Loucy (cell line): Measurements from ENCODE around the gene SKAP2.

Experiments used
- H2AFZ ChIP-seq: fragments of 200-600 bp; sonication (generic); 2 replicates; pipeline ENCODE4 v1.6.0; 2016; ENCODE audit warnings: antibody characterized with exemption, mild to moderate bottlenecking, low read length, moderate library complexity
- H3F3A ChIP-seq: fragments of 200-600 bp; 2 replicates; pipeline ENCODE4 v1.6.0; 2016; ENCODE audit warnings: antibody characterized with exemption, low read depth, mild to moderate bottlenecking
- H3K27me3 ChIP-seq: fragments of 200-600 bp; sonication (generic); 2 replicates; pipeline ENCODE4 v1.6.1; 2014; ENCODE audit warnings: low read length, mild to moderate bottlenecking; ENCODE audit not compliant: insufficient read depth, poor library complexity, severe bottlenecking
- H3K36me3 ChIP-seq: fragments of 200-600 bp; sonication (generic); 2 replicates; pipeline ENCODE4 v1.6.1; 2016; ENCODE audit warnings: low read length; ENCODE audit not compliant: insufficient read depth
- H3K4me1 ChIP-seq: fragments of 200-600 bp; sonication (generic); 2 replicates; pipeline ENCODE4 v1.5.1; 2014; ENCODE audit warnings: low read length, mild to moderate bottlenecking; ENCODE audit not compliant: insufficient read depth, poor library complexity, severe bottlenecking
- H3K4me2 ChIP-seq: fragments of 200-600 bp; sonication (generic); 2 replicates; pipeline ENCODE4 v1.6.0; 2014; ENCODE audit warnings: antibody characterized with exemption, low read length, low read depth, mild to moderate bottlenecking; ENCODE audit not compliant: poor library complexity, severe bottlenecking
- H3K4me3 ChIP-seq: fragments of 200-600 bp; sonication (generic); 2 replicates; pipeline ENCODE4 v1.5.1; 2014; ENCODE audit warnings: low read length, mild to moderate bottlenecking, mixed read lengths; ENCODE audit not compliant: poor library complexity, severe bottlenecking
- H3K79me2 ChIP-seq: fragments of 200-600 bp; sonication (generic); 2 replicates; pipeline ENCODE4 v1.6.1; 2014; ENCODE audit warnings: low read length; ENCODE audit not compliant: insufficient read depth
- H3K9ac ChIP-seq: fragments of 200-600 bp; sonication (generic); 2 replicates; pipeline ENCODE4 v1.6.0; 2014; ENCODE audit warnings: mild to moderate bottlenecking, low read depth, low read length, moderate library complexity; ENCODE audit not compliant: poor library complexity, severe bottlenecking
- H3K9me2 ChIP-seq: fragments of 200-600 bp; sonication (generic); replicated peaks from 2 replicates; pipeline ENCODE4 v1.6.1; 2016; ENCODE audit warnings: low read depth, low read length, mixed read lengths
- H3K9me3 ChIP-seq: fragments of 200-600 bp; sonication (generic); 2 replicates; pipeline ENCODE4 v1.6.1; 2014; ENCODE audit warnings: mild to moderate bottlenecking, antibody characterized with exemption, low read length, low read depth; ENCODE audit not compliant: insufficient read depth
- H4K20me1 ChIP-seq: fragments of 200-600 bp; sonication (generic); 2 replicates; pipeline ENCODE4 v1.6.0; 2014; ENCODE audit warnings: antibody characterized with exemption, low read length, mild to moderate bottlenecking; ENCODE audit not compliant: insufficient read depth, poor library complexity, severe bottlenecking
- CTCF ChIP-seq: fragments of 200-600 bp; sonication (generic); conservative IDR thresholded peaks from 2 replicates; pipeline ENCODE4 v1.5.1; 2014; ENCODE audit warnings: mild to moderate bottlenecking, antibody characterized with exemption, low read length
- EZH2phosphoT487 ChIP-seq: fragments of 200-600 bp; IDR thresholded peaks from 2 replicates; pipeline ENCODE4 v1.6.1; 2018; ENCODE audit warnings: antibody characterized with exemption, mild to moderate bottlenecking, moderate library complexity, borderline replicate concordance

The SKAP2 gene

GRCh38 chr7:26709210-26709990 is 155.0 kb downstream of the SKAP2 start:
- no peak overlapping the region for H3K4me3 ChIP-seq

GRCh38 chr7:26705567-26705966 is 158.8 kb downstream of the SKAP2 start:
- H3K4me3 ChIP-seq, result no peak overlapping the region
- no peaks in the 10 kb centered on the region for H3K9me2 ChIP-seq
- no peaks in the 10 kb centered on the region for H3K9me3 ChIP-seq
- no peaks in the 10 kb centered on the region for H3K79me2 ChIP-seq
- H4K20me1 ChIP-seq, result no peaks in the 10 kb centered on the region
- H3K4me2 ChIP-seq, result no peak overlapping the region
- H3K4me1 ChIP-seq, result no peaks in the 10 kb centered on the region
- no peaks in the 10 kb centered on the region for H3F3A ChIP-seq
- no peak overlapping the region for H2AFZ ChIP-seq
- TF ChIP-seq EZH2phosphoT487, result no peak
- TF ChIP-seq CTCF, result no peak
- no peak overlapping the region for H3K9ac ChIP-seq
- H3K27me3 ChIP-seq, result no peaks in the 10 kb centered on the region
- no peaks in the 10 kb centered on the region for H3K36me3 ChIP-seq

More at GRCh38 chr7:26709210-26709990, 155.0 kb downstream of the SKAP2 start:
- H3K79me2 ChIP-seq, result no peaks in the 10 kb centered on the region
- no peaks in the 10 kb centered on the region for H3F3A ChIP-seq
- no peak overlapping the region for H3K4me2 ChIP-seq
- H3K27me3 ChIP-seq, result no peaks in the 10 kb centered on the region
- no peaks in the 10 kb centered on the region for H3K36me3 ChIP-seq
- TF ChIP-seq EZH2phosphoT487, result no peak
- TF ChIP-seq CTCF, result no peak
- H3K9ac ChIP-seq, result no peak overlapping the region
- no peak overlapping the region for H2AFZ ChIP-seq
- no peaks in the 10 kb centered on the region for H3K9me2 ChIP-seq
- no peaks in the 10 kb centered on the region for H4K20me1 ChIP-seq
- no peaks in the 10 kb centered on the region for H3K9me3 ChIP-seq
- H3K4me1 ChIP-seq, result no peaks in the 10 kb centered on the region

GRCh38 chr7:26704786-26705185 is 159.6 kb downstream of the SKAP2 start:
- no peaks in the 10 kb centered on the region for H4K20me1 ChIP-seq
- TF ChIP-seq EZH2phosphoT487, result no peak
- no peak for TF ChIP-seq CTCF
- H3K4me1 ChIP-seq, result no peaks in the 10 kb centered on the region
- no peak overlapping the region for H3K4me2 ChIP-seq
- no peak overlapping the region for H3K4me3 ChIP-seq
- H3F3A ChIP-seq, result no peaks in the 10 kb centered on the region
- H3K9ac ChIP-seq, result no peak overlapping the region
- H2AFZ ChIP-seq, result no peak overlapping the region
- H3K27me3 ChIP-seq, result no peaks in the 10 kb centered on the region
- H3K79me2 ChIP-seq, result no peaks in the 10 kb centered on the region
- H3K9me3 ChIP-seq, result no peaks in the 10 kb centered on the region
- no peaks in the 10 kb centered on the region for H3K9me2 ChIP-seq
- no peaks in the 10 kb centered on the region for H3K36me3 ChIP-seq
